Smooth muscle cell (in vitro differentiated cells): ENCODE results near the gene LRMDA. TPM values are rescaled to one million over a fixed set of nuclear protein-coding genes. Genes with fewer than 3 reads are reported as not detected.

ENCODE experiments used
- DNase-seq: peaks from one replicate; lab custom pipeline; 2025; ENCODE audit not compliant: unreplicated experiment; lab: John Stamatoyannopoulos, UW
- H2AFZ ChIP-seq: fragments of 200-600 bp; sonication (generic); 2 replicates; pipeline ENCODE4 v1.6.0; 2016; ENCODE audit warnings: antibody characterized with exemption, low read depth, mild to moderate bottlenecking
- H3F3A ChIP-seq: fragments of 200-600 bp; sonication (generic); 2 replicates; pipeline ENCODE4 v1.6.0; 2017; ENCODE audit warnings: antibody characterized with exemption, low read depth
- H3K27ac ChIP-seq: fragments of 200-600 bp; sonication (generic); 2 replicates; pipeline ENCODE4 v1.5.1; 2016; ENCODE audit warnings: low read depth, mild to moderate bottlenecking
- H3K27me3 ChIP-seq: fragments of 200-600 bp; sonication (generic); 2 replicates; pipeline ENCODE4 v1.6.1; 2016; ENCODE audit warnings: low read depth, mild to moderate bottlenecking
- H3K36me3 ChIP-seq: fragments of 200-600 bp; sonication (generic); 2 replicates; pipeline ENCODE4 v1.5.1; 2016; ENCODE audit warnings: low read depth
- H3K4me1 ChIP-seq: fragments of 200-600 bp; sonication (generic); 2 replicates; pipeline ENCODE4 v1.5.1; 2016; ENCODE audit warnings: low read depth
- H3K4me2 ChIP-seq: fragments of 200-600 bp; sonication (generic); 2 replicates; pipeline ENCODE4 v1.6.0; 2016; ENCODE audit warnings: mild to moderate bottlenecking
- H3K4me3 ChIP-seq: fragments of 200-600 bp; sonication (generic); 2 replicates; pipeline ENCODE4 v1.5.1; 2016; ENCODE audit warnings: mild to moderate bottlenecking
- H3K79me2 ChIP-seq: fragments of 200-600 bp; sonication (generic); 2 replicates; pipeline ENCODE4 v1.6.0; 2016; ENCODE audit warnings: low read depth, mild to moderate bottlenecking
- H3K9ac ChIP-seq: fragments of 200-600 bp; sonication (generic); 2 replicates; pipeline ENCODE4 v1.6.0; 2016; ENCODE audit warnings: low read depth
- H3K9me3 ChIP-seq: fragments of 200-600 bp; sonication (generic); replicated peaks from 2 replicates; pipeline ENCODE4 v1.5.1; 2016; ENCODE audit warnings: low read depth
- H4K20me1 ChIP-seq: fragments of 200-600 bp; sonication (generic); 2 replicates; pipeline ENCODE4 v1.6.0; 2016; ENCODE audit warnings: low read depth
- WGBS: methylation state at CpG from one replicate; pipeline ENCODE4 v1.1.7; 2016; ENCODE audit warnings: low lambda C conversion rate; 5-methylcytosine and 5-hydroxymethylcytosine counted together
- polyA plus RNA-seq: library from polyadenylated mRNA; unstranded; fragments of >200 nt; fragmentation: Nextera tagmentation; extraction: Ambion mirVana; gene quantifications from 2 replicates; pipeline ENCODE4 v1.2.1, GENCODE V29; 2016
- total RNA-seq: library from RNA; depleted of rRNA; stranded (reverse); fragments of >200 nt; gene quantifications from 2 replicates; pipeline ENCODE4 v1.2.3, GENCODE V29; 2014
- TF ChIP-seq, protein P1 (sequence below): fragments of 200-600 bp; sonication (generic); IDR thresholded peaks from 2 replicates; pipeline ENCODE4 v1.5.1; 2017; ENCODE audit warnings: borderline replicate concordance, mild to moderate bottlenecking, antibody characterized with exemption; ENCODE audit not compliant: insufficient read depth, poor library complexity, severe bottlenecking

Gene LRMDA
- total and polyA plus RNA-seq, 2 experiments from 2014 or later: 1.5 to 1.6 TPM

DNA sequence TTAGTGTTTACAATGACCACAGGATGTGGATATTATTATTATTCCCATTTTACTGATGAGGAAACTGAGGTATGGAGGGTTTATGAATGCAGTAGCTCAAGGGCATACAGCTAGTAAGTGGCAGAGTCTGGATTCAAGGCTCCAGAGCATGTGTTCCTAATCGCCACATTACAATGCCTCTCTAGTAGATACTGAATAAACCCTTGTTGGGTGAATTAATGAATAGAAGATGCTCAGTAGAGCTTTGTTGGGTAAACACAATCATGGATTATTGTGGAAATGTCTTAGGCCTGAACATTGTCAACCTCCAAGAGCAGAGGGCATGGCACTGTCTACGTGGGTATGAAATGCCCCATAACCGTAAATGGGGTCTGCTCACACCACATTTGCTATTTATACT, 545.3 kb downstream of the LRMDA start:
- Histone ChIP-seq H3K4me2 (no peak overlapping the region), H3K36me3 (no peaks in the 10 kb centered on the region), H3K9me3 (no peaks in the 10 kb centered on the region), H3F3A (peaks cover 7% of the 10 kb centered on the region), H3K27me3 (no peaks in the 10 kb centered on the region), H3K79me2 (no peaks in the 10 kb centered on the region), H4K20me1 (no peaks in the 10 kb centered on the region), H3K27ac (no peak overlapping the region), H3K4me1 (peaks cover 7% of the 10 kb centered on the region), H3K9ac (no peak overlapping the region), H2AFZ (no peak overlapping the region), H3K4me3 (no peak overlapping the region)
- TF ChIP-seq, protein P1, sequence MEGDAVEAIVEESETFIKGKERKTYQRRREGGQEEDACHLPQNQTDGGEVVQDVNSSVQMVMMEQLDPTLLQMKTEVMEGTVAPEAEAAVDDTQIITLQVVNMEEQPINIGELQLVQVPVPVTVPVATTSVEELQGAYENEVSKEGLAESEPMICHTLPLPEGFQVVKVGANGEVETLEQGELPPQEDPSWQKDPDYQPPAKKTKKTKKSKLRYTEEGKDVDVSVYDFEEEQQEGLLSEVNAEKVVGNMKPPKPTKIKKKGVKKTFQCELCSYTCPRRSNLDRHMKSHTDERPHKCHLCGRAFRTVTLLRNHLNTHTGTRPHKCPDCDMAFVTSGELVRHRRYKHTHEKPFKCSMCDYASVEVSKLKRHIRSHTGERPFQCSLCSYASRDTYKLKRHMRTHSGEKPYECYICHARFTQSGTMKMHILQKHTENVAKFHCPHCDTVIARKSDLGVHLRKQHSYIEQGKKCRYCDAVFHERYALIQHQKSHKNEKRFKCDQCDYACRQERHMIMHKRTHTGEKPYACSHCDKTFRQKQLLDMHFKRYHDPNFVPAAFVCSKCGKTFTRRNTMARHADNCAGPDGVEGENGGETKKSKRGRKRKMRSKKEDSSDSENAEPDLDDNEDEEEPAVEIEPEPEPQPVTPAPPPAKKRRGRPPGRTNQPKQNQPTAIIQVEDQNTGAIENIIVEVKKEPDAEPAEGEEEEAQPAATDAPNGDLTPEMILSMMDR: no peak
- WGBS: 97% methylated on average over 3 of the region's 3 CpGs
- DNase-seq: no peak

DNA sequence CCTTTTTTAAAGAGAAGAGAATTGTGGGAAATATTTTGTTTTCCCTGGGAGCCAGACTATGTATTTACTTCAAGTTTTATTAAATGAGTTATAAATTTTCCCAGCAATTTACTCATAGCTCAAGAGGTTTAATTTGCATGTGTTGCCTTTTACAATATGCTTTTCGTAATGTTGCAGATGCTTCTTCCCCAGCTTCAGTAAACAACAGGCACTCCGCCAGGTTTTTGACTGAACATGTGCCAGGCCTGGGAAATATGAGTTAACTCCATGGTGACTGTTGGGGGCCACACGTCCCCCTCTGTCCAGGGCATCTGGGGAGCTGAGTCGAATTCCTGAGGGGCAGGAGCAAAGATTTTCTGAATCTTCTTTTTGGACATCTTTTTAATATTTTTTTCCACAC, 545.7 kb downstream of the LRMDA start:
- Histone ChIP-seq H3K9ac (no peak overlapping the region), H3K4me3 (no peak overlapping the region), H3K27me3 (no peaks in the 10 kb centered on the region), H3K4me2 (no peak overlapping the region), H3K36me3 (no peaks in the 10 kb centered on the region), H3K27ac (no peak overlapping the region), H3K79me2 (no peaks in the 10 kb centered on the region), H3K9me3 (no peaks in the 10 kb centered on the region), H4K20me1 (no peaks in the 10 kb centered on the region), H3F3A (peaks cover 6% of the 10 kb centered on the region), H2AFZ (no peak overlapping the region), H3K4me1 (peaks cover 7% of the 10 kb centered on the region)
- DNase-seq: no peak
- WGBS: 91% methylated on average over 4 of the region's 4 CpGs
- TF ChIP-seq, protein P1: no peak

DNA sequence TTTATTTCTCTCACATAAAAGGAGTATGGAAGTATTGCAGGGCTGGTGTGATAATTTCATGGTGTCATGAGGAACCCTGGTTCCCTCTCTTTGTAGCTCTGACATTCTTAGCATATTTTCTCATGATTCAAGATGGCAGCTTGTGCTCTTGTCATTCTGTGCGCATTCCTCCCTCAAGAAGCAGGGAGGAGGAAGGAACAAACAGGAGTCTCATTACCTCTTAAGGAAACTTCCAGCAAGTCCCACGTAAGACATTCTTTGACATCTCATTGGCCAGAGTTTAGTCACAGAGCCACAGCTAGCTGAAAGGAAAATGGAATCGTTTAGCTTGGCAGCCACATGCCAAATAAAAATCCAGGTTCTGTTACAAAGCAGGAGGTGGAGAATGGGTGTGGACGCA, 546.8 kb downstream of the LRMDA start:
- DNase-seq: no peak
- WGBS: 78% methylated on average over 4 of the region's 4 CpGs
- Histone ChIP-seq H3K79me2 (no peaks in the 10 kb centered on the region), H3K9ac (no peak overlapping the region), H3K4me3 (no peak overlapping the region), H3K27ac (no peak overlapping the region), H3K36me3 (no peaks in the 10 kb centered on the region), H3K27me3 (no peaks in the 10 kb centered on the region), H3K9me3 (no peaks in the 10 kb centered on the region), H3F3A (no peaks in the 10 kb centered on the region), H2AFZ (no peak overlapping the region), H4K20me1 (no peaks in the 10 kb centered on the region), H3K4me1 (no peaks in the 10 kb centered on the region), H3K4me2 (no peak overlapping the region)
- TF ChIP-seq, protein P1: no peak

DNA sequence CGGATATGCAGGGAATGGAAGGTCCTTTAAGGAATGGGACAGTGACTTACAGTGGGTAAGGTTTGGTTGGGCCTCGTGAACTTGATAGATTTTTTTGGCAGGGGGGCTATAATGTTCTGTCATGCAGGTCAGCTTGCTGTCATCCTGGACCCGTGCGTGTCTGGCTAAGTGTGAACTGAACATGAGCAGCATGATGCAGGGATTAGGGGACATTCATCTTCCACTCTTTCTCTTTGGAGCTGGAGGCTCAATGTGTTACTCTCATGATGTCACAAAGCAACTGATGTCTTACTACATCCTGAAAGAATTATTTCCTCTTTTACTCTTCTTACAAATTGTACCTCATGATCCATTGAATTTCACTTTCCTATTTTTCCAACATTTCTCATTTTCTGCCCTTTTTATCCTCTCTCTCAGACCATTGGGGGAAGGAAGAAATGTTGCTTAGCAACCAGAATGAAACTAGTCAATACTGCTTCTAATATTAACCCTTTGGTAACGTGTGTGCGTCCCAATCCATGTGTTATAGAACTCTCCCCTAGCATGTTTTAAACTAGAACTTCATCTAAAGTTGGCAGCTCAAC, 549.1 kb downstream of the LRMDA start:
- Histone ChIP-seq H3K27ac (no peak overlapping the region), H2AFZ (no peak overlapping the region), H3K4me1 (no peaks in the 10 kb centered on the region), H3F3A (no peaks in the 10 kb centered on the region), H3K9me3 (no peaks in the 10 kb centered on the region), H3K4me2 (no peak overlapping the region), H3K36me3 (no peaks in the 10 kb centered on the region), H3K79me2 (no peaks in the 10 kb centered on the region), H3K27me3 (no peaks in the 10 kb centered on the region), H3K4me3 (no peak overlapping the region), H3K9ac (no peak overlapping the region), H4K20me1 (no peaks in the 10 kb centered on the region)
- WGBS: 89% methylated on average over 6 of the region's 6 CpGs
- no peak for DNase-seq
- TF ChIP-seq, protein P1: no peak
